ENCODE measurements around the gene ARV1. TPM values are rescaled to one million over a fixed set of nuclear protein-coding genes. Genes with fewer than 3 reads are reported as not detected.
A peak's percentile ranks its signal among the peaks of the same experiment; 100 is the strongest.

ARV1 gene
- 18.4 TPM for polyA plus RNA-seq (2013, experiment 1 of 2)
- polyA plus RNA-seq (2013, experiment 2 of 2): 21.7 TPM

- peaks cover 7% of the 10 kb centered on the region; the same call in 1 of the 2 replicates for H3K4me1 ChIP-seq (ENCODE audit: insufficient read depth, low read length)
- H3K9ac ChIP-seq (ENCODE audit: low read depth, low read length): peak within 1 kb of the TSS; percentile 61
- no peak within 1 kb of the TSS for H3K27ac ChIP-seq (ENCODE audit: low read depth, low read length)
- H3K9me3 ChIP-seq (ENCODE audit: insufficient read depth, low read depth, low read length): no peaks in the 10 kb centered on the region
- peaks cover 33% of the 10 kb centered on the region for H3K27me3 ChIP-seq (ENCODE audit: insufficient read depth, low read length)
- H3K4me3 ChIP-seq (ENCODE audit: low read length): peak within 1 kb of the TSS; percentile 84
- under 1% methylated on average over 79 of the region's 79 CpGs for WGBS
- H3K36me3 ChIP-seq (ENCODE audit: insufficient read depth, low read length): peaks cover 4% of the 10 kb centered on the region; the same call in 1 of the 2 replicates
Measured at GRCh38 chr1:230978491-230979388, at the start of gene ARV1, which contains the start of gene TTC13. ARV1 (plus strand) TSS chr1:230979094; CDS start chr1:230979106, 12 bp downstream. TTC13 (minus strand) TSS chr1:230978861; CDS start chr1:230978830, 31 bp downstream.

GRCh38 chr1:230930986-230931385, 47.9 kb upstream of the ARV1 start:
- peaks cover 23% of the 10 kb centered on the region; the same call in 1 of the 2 replicates for H3K36me3 ChIP-seq (ENCODE audit: insufficient read depth, low read length)
- no peak overlapping the region for H3K4me3 ChIP-seq (ENCODE audit: low read length)
- H3K4me1 ChIP-seq (ENCODE audit: insufficient read depth, low read length): no peaks in the 10 kb centered on the region
- no peaks in the 10 kb centered on the region for H3K27me3 ChIP-seq (ENCODE audit: insufficient read depth, low read length)
- 94% methylated on average over 3 of the region's 3 CpGs for whole genome bisulfite sequencing
- H3K27ac ChIP-seq (ENCODE audit: low read depth, low read length): no peak overlapping the region
- no peak overlapping the region for H3K9ac ChIP-seq (ENCODE audit: low read depth, low read length)
- no peaks in the 10 kb centered on the region for H3K9me3 ChIP-seq (ENCODE audit: insufficient read depth, low read depth, low read length)

GRCh38 chr1:230935852-230936251, 43.0 kb upstream of the ARV1 start:
- no peak overlapping the region for H3K4me3 ChIP-seq (ENCODE audit: low read length)
- H3K36me3 ChIP-seq (ENCODE audit: insufficient read depth, low read length): peaks cover 5% of the 10 kb centered on the region; the same call in 1 of the 2 replicates
- WGBS: 92% methylated on average over 6 of the region's 6 CpGs
- H3K27ac ChIP-seq (ENCODE audit: low read depth, low read length): no peak overlapping the region
- H3K4me1 ChIP-seq (ENCODE audit: insufficient read depth, low read length): no peaks in the 10 kb centered on the region
- H3K27me3 ChIP-seq (ENCODE audit: insufficient read depth, low read length): no peaks in the 10 kb centered on the region
- no peak overlapping the region for H3K9ac ChIP-seq (ENCODE audit: low read depth, low read length)
- no peaks in the 10 kb centered on the region for H3K9me3 ChIP-seq (ENCODE audit: insufficient read depth, low read depth, low read length)

- Histone ChIP-seq H3K4me1 (ENCODE audit: insufficient read depth, low read length) (no peaks in the 10 kb centered on the region), H3K36me3 (ENCODE audit: insufficient read depth, low read length) (no peaks in the 10 kb centered on the region), H3K27ac (ENCODE audit: low read depth, low read length) (no peak overlapping the region), H3K9ac (ENCODE audit: low read depth, low read length) (no peak overlapping the region), H3K27me3 (ENCODE audit: insufficient read depth, low read length) (no peaks in the 10 kb centered on the region), H3K4me3 (ENCODE audit: low read length) (no peak overlapping the region), H3K9me3 (ENCODE audit: insufficient read depth, low read depth, low read length) (no peaks in the 10 kb centered on the region)
- WGBS: 97% methylated on average over 4 of the region's 5 CpGs
Measured at GRCh38 chr1:230936475-230936874, 42.4 kb upstream of the ARV1 start.

GRCh38 chr1:230937371-230937770, 41.5 kb upstream of the ARV1 start:
- H3K9ac ChIP-seq (ENCODE audit: low read depth, low read length): no peak overlapping the region
- no peaks in the 10 kb centered on the region for H3K9me3 ChIP-seq (ENCODE audit: insufficient read depth, low read depth, low read length)
- H3K36me3 ChIP-seq (ENCODE audit: insufficient read depth, low read length): no peaks in the 10 kb centered on the region
- H3K4me3 ChIP-seq (ENCODE audit: low read length): no peak overlapping the region
- WGBS: 100% methylated on average over 2 of the region's 2 CpGs
- no peaks in the 10 kb centered on the region for H3K27me3 ChIP-seq (ENCODE audit: insufficient read depth, low read length)
- H3K27ac ChIP-seq (ENCODE audit: low read depth, low read length): no peak overlapping the region
- H3K4me1 ChIP-seq (ENCODE audit: insufficient read depth, low read length): no peaks in the 10 kb centered on the region

- 85% methylated on average over 2 of the region's 2 CpGs for WGBS
- no peaks in the 10 kb centered on the region for H3K27me3 ChIP-seq (ENCODE audit: insufficient read depth, low read length)
- no peaks in the 10 kb centered on the region for H3K9me3 ChIP-seq (ENCODE audit: insufficient read depth, low read depth, low read length)
- H3K4me1 ChIP-seq (ENCODE audit: insufficient read depth, low read length): no peaks in the 10 kb centered on the region
- no peaks in the 10 kb centered on the region for H3K36me3 ChIP-seq (ENCODE audit: insufficient read depth, low read length)
- H3K9ac ChIP-seq (ENCODE audit: low read depth, low read length): no peak overlapping the region
- H3K4me3 ChIP-seq (ENCODE audit: low read length): no peak overlapping the region
- H3K27ac ChIP-seq (ENCODE audit: low read depth, low read length): no peak overlapping the region
Measured at GRCh38 chr1:230938924-230939368, 39.9 kb upstream of the ARV1 start.

GRCh38 chr1:230939806-230940489, 38.9 kb upstream of the ARV1 start:
- Histone ChIP-seq H3K4me3 (ENCODE audit: low read length) (no peak overlapping the region), H3K9me3 (ENCODE audit: insufficient read depth, low read depth, low read length) (no peaks in the 10 kb centered on the region), H3K4me1 (ENCODE audit: insufficient read depth, low read length) (no peaks in the 10 kb centered on the region), H3K36me3 (ENCODE audit: insufficient read depth, low read length) (no peaks in the 10 kb centered on the region), H3K27ac (ENCODE audit: low read depth, low read length) (no peak overlapping the region), H3K27me3 (ENCODE audit: insufficient read depth, low read length) (no peaks in the 10 kb centered on the region), H3K9ac (ENCODE audit: low read depth, low read length) (no peak overlapping the region)
- 98% methylated on average over 4 of the region's 4 CpGs for WGBS

GRCh38 chr1:230940848-230941247, 38.0 kb upstream of the ARV1 start:
- Histone ChIP-seq H3K27me3 (ENCODE audit: insufficient read depth, low read length) (no peaks in the 10 kb centered on the region), H3K9me3 (ENCODE audit: insufficient read depth, low read depth, low read length) (no peaks in the 10 kb centered on the region), H3K27ac (ENCODE audit: low read depth, low read length) (no peak overlapping the region), H3K4me1 (ENCODE audit: insufficient read depth, low read length) (no peaks in the 10 kb centered on the region), H3K36me3 (ENCODE audit: insufficient read depth, low read length) (no peaks in the 10 kb centered on the region), H3K4me3 (ENCODE audit: low read length) (no peak overlapping the region), H3K9ac (ENCODE audit: low read depth, low read length) (no peak overlapping the region)
- WGBS: 100% methylated on average over 1 of the region's 1 CpG

- Histone ChIP-seq H3K36me3 (ENCODE audit: insufficient read depth, low read length) (no peaks in the 10 kb centered on the region), H3K9me3 (ENCODE audit: insufficient read depth, low read depth, low read length) (no peaks in the 10 kb centered on the region), H3K4me1 (ENCODE audit: insufficient read depth, low read length) (no peaks in the 10 kb centered on the region), H3K9ac (ENCODE audit: low read depth, low read length) (no peak overlapping the region), H3K27me3 (ENCODE audit: insufficient read depth, low read length) (no peaks in the 10 kb centered on the region), H3K4me3 (ENCODE audit: low read length) (no peak overlapping the region), H3K27ac (ENCODE audit: low read depth, low read length) (no peak overlapping the region)
- 100% methylated on average over 1 of the region's 2 CpGs for WGBS
Measured at GRCh38 chr1:230943048-230943593, 35.8 kb upstream of the ARV1 start.

- no peak overlapping the region for H3K4me3 ChIP-seq (ENCODE audit: low read length)
- no peak overlapping the region for H3K27ac ChIP-seq (ENCODE audit: low read depth, low read length)
- no peak overlapping the region for H3K9ac ChIP-seq (ENCODE audit: low read depth, low read length)
- H3K4me1 ChIP-seq (ENCODE audit: insufficient read depth, low read length): no peaks in the 10 kb centered on the region
- peaks cover 2% of the 10 kb centered on the region; the same call in 1 of the 2 replicates for H3K36me3 ChIP-seq (ENCODE audit: insufficient read depth, low read length)
- no peaks in the 10 kb centered on the region for H3K9me3 ChIP-seq (ENCODE audit: insufficient read depth, low read depth, low read length)
- no CpG with 5 or more reads among the region's 1 CpG for WGBS
- H3K27me3 ChIP-seq (ENCODE audit: insufficient read depth, low read length): no peaks in the 10 kb centered on the region
Measured at GRCh38 chr1:230948301-230948700, 30.6 kb upstream of the ARV1 start.

GRCh38 chr1:230948903-230949302, 30.0 kb upstream of the ARV1 start:
- 91% methylated on average over 3 of the region's 3 CpGs for WGBS
- H3K27me3 ChIP-seq (ENCODE audit: insufficient read depth, low read length): no peaks in the 10 kb centered on the region
- H3K9me3 ChIP-seq (ENCODE audit: insufficient read depth, low read depth, low read length): no peaks in the 10 kb centered on the region
- no peak overlapping the region for H3K9ac ChIP-seq (ENCODE audit: low read depth, low read length)
- H3K27ac ChIP-seq (ENCODE audit: low read depth, low read length): no peak overlapping the region
- no peaks in the 10 kb centered on the region for H3K4me1 ChIP-seq (ENCODE audit: insufficient read depth, low read length)
- no peak overlapping the region for H3K4me3 ChIP-seq (ENCODE audit: low read length)
- peaks cover 5% of the 10 kb centered on the region; the same call in 1 of the 2 replicates for H3K36me3 ChIP-seq (ENCODE audit: insufficient read depth, low read length)
